Tibial nerve (tissue), 4 donors: ENCODE results near the gene DEPDC1B. TPM values are rescaled to one million over a fixed set of nuclear protein-coding genes. Genes with fewer than 3 reads are reported as not detected.
"Not testable (repeated sequence)": the region's sequence is repeated elsewhere in the genome, so short reads cannot be mapped to it uniquely, and the experiment has no call there.

Experiments used
- DNase-seq, 2 donors: peaks; one replicate each; pipeline ENCODE4 v3.0.0-alpha.2; 2019; ENCODE audit warnings: low spot score in 2 of 2
- H3K27ac ChIP-seq, 4 donors: fragments of 200-600 bp; sonication (generic) in 3 of 4; one replicate each; pipeline ENCODE4 v1.5.1; 2017 to 2019; ENCODE audit warnings: mild to moderate bottlenecking in 1 of 4
- H3K27me3 ChIP-seq, 2 donors: fragments of 200-600 bp; sonication (generic) in 1 of 2; one replicate each; pipeline versions ENCODE4 v1.5.1 to v1.6.0; 2017 to 2019
- H3K36me3 ChIP-seq, 3 donors: fragments of 200-600 bp; sonication (generic); one replicate each; pipeline ENCODE4 v1.5.1; 2018 to 2019
- H3K4me1 ChIP-seq, 4 donors: fragments of 200-600 bp; sonication (generic) in 3 of 4; one replicate each; pipeline ENCODE4 v1.5.1; 2017 to 2019
- H3K4me3 ChIP-seq, 4 donors: fragments of 200-600 bp; sonication (generic) in 3 of 4; one replicate each; pipeline ENCODE4 v1.5.1; 2017 to 2019; ENCODE audit warnings: mild to moderate bottlenecking in 1 of 4, moderate library complexity in 1 of 4
- H3K9me3 ChIP-seq, 4 donors: fragments of 200-600 bp; sonication (generic) in 3 of 4; one replicate each; pipeline ENCODE4 v1.5.1; 2017 to 2019
- EP300 ChIP-seq, 2 donors: sonication (generic); formaldehyde crosslinking; IDR thresholded peaks; one replicate each; pipeline ENCODE4 v1.6.1; 2017; ENCODE audit warnings: antibody characterized with exemption in 2 of 2, mild to moderate bottlenecking in 1 of 2
- POLR2A ChIP-seq, 2 donors: fragments of 450-650 bp; IDR thresholded peaks; one replicate each; pipeline ENCODE4 v1.6.1; 2017; ENCODE audit warnings: antibody characterized with exemption in 2 of 2, mild to moderate bottlenecking in 2 of 2, moderate library complexity in 2 of 2
- WGBS, 2 donors: methylation state at CpG; one replicate each; pipeline ENCODE4 v1.1.5; 2018; 5-methylcytosine and 5-hydroxymethylcytosine counted together
- total RNA-seq, 4 donors: library from RNA; depleted of rRNA; stranded (reverse); fragments of >200 nt; gene quantifications; one replicate each; pipeline ENCODE4 v1.1.0, GENCODE V29; 2016
- TF ChIP-seq, protein P1 (sequence below), 5 experiments: fragments of 200-600 bp in 3 of 5; fragments of 450-650 bp in 2 of 5; sonication (generic) in 3 of 5; IDR thresholded peaks; one replicate each; pipeline ENCODE4 v1.5.1; 2016 to 2019; ENCODE audit warnings: antibody characterized with exemption in 5 of 5, mild to moderate bottlenecking in 3 of 5, moderate library complexity in 2 of 5

Gene DEPDC1B
- total RNA-seq, 4 donors from 2014 or later = 2.2 to 5.7 (median 4.4) TPM

DNA sequence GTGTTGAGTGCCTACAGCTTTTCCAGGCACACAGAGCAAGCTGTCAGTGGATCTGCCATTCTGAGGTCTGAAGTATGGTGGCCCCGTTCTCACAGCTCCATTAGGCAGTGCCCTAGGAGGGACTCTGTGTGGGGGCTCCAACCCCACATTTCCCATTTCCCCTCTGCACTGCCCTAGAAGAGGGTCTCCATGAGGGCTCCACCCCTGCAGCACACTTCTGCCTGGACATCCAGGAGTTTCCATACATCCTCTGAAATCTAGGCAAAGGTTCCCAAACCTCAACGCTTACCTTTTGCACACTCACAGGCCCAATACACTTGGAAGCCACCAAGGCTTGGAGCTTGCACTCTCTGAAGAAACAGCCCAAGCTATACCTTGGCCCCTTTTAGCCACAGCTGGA lies 131.3 kb downstream of the DEPDC1B start:
- no peaks in the 10 kb centered on the region for H3K4me1 ChIP-seq
- H3K27me3 ChIP-seq = no peaks in the 10 kb centered on the region
- WGBS, 2 donors = 96% methylated on average over 2 of the region's 2 CpGs
- TF ChIP-seq, protein P1, sequence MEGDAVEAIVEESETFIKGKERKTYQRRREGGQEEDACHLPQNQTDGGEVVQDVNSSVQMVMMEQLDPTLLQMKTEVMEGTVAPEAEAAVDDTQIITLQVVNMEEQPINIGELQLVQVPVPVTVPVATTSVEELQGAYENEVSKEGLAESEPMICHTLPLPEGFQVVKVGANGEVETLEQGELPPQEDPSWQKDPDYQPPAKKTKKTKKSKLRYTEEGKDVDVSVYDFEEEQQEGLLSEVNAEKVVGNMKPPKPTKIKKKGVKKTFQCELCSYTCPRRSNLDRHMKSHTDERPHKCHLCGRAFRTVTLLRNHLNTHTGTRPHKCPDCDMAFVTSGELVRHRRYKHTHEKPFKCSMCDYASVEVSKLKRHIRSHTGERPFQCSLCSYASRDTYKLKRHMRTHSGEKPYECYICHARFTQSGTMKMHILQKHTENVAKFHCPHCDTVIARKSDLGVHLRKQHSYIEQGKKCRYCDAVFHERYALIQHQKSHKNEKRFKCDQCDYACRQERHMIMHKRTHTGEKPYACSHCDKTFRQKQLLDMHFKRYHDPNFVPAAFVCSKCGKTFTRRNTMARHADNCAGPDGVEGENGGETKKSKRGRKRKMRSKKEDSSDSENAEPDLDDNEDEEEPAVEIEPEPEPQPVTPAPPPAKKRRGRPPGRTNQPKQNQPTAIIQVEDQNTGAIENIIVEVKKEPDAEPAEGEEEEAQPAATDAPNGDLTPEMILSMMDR (IDR thresholded peaks at IDR 0.05) = no peak
- TF ChIP-seq POLR2A (IDR thresholded peaks at IDR 0.05) (no peak), EP300 (IDR thresholded peaks at IDR 0.05) (no peak)
- H3K4me3 ChIP-seq = no peak overlapping the region
- no peak for DNase-seq
- H3K9me3 ChIP-seq = peaks cover 0 to 20% (median 1%) of the 10 kb centered on the region in 4 donors
- no peak overlapping the region for H3K27ac ChIP-seq
- no peaks in the 10 kb centered on the region for H3K36me3 ChIP-seq

- no peak for DNase-seq
- peaks cover 0 to 15% (median under 1%) of the 10 kb centered on the region in 4 donors for H3K9me3 ChIP-seq
- no peak for TF ChIP-seq EP300 (IDR thresholded peaks at IDR 0.05)
- H3K27ac ChIP-seq = no peak overlapping the region
- no peaks in the 10 kb centered on the region for H3K36me3 ChIP-seq
- no peak overlapping the region for H3K4me3 ChIP-seq
- WGBS, 2 donors = 93 to 95% methylated on average over 13 of the region's 13 CpGs
- H3K27me3 ChIP-seq = no peaks in the 10 kb centered on the region
- no peaks in the 10 kb centered on the region for H3K4me1 ChIP-seq
Measured at GRCh38 chr5:60563696-60564324, 136.2 kb downstream of the DEPDC1B start.

DNA sequence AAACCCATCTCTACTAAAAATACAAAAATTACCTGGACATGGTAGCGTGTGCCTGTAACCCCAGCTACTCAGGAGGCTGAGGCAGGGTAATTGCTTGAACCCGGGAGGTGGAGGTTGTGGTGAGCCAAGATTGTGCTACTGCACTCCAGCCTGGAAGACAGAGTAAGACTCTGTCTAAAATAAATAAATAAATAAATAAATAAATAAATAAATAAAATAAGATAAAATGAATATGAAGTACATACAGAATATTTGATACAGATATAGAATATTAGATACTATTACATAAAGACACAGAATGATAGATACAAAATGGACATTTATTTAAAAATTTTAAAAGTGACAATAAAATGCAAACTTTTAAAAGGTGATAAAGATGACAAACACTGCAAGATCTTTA lies 146.7 kb downstream of the DEPDC1B start:
- H3K27me3 ChIP-seq, H3K9me3 ChIP-seq, H3K4me1 ChIP-seq, H3K27ac ChIP-seq, H3K36me3 ChIP-seq, H3K4me3 ChIP-seq, DNase-seq: not testable (repeated sequence)
- WGBS, 2 donors = 94 to 100% methylated on average over 2 of the region's 2 CpGs

GRCh38 chr5:60551829-60552228 lies 148.1 kb downstream of the DEPDC1B start:
- WGBS, 2 donors = 80 to 86% methylated on average over 3 of the region's 3 CpGs
- TF ChIP-seq EP300 (IDR thresholded peaks at IDR 0.05) (no peak), POLR2A (IDR thresholded peaks at IDR 0.05) (no peak)
- TF ChIP-seq, protein P1 (IDR thresholded peaks at IDR 0.05) = no peak

GRCh38 chr5:60551250-60551649 lies 148.7 kb downstream of the DEPDC1B start:
- H3K9me3 ChIP-seq = peaks cover 0 to 8% (median 0%) of the 10 kb centered on the region in 4 donors
- DNase-seq = no peak
- TF ChIP-seq POLR2A (IDR thresholded peaks at IDR 0.05) = no peak
- TF ChIP-seq, protein P1 (IDR thresholded peaks at IDR 0.05) = no peak
- no peak for TF ChIP-seq EP300 (IDR thresholded peaks at IDR 0.05)
- H3K36me3 ChIP-seq = no peaks in the 10 kb centered on the region
- H3K27me3 ChIP-seq = no peaks in the 10 kb centered on the region
- H3K4me3 ChIP-seq = no peak overlapping the region
- H3K4me1 ChIP-seq = no peaks in the 10 kb centered on the region
- 76 to 88% methylated on average over 1 of the region's 1 CpG for WGBS, 2 donors
- no peak overlapping the region for H3K27ac ChIP-seq

More at GRCh38 chr5:60551829-60552228, 148.1 kb downstream of the DEPDC1B start:
- DNase-seq = no peak
- H3K36me3 ChIP-seq = no peaks in the 10 kb centered on the region
- no peaks in the 10 kb centered on the region for H3K4me1 ChIP-seq
- H3K27me3 ChIP-seq = no peaks in the 10 kb centered on the region
- peaks cover 0 to 8% (median 0%) of the 10 kb centered on the region in 4 donors for H3K9me3 ChIP-seq
- H3K27ac ChIP-seq = no peak overlapping the region
- H3K4me3 ChIP-seq = no peak overlapping the region

- H3K27ac ChIP-seq = no peak overlapping the region
Measured at GRCh38 chr5:60550311-60550710, 149.7 kb downstream of the DEPDC1B start.

More at GRCh38 chr5:60550311-60550710, 149.7 kb downstream of the DEPDC1B start:
- Histone ChIP-seq H3K27me3 (no peaks in the 10 kb centered on the region), H3K4me3 (no peak overlapping the region), H3K4me1 (no peaks in the 10 kb centered on the region), H3K36me3 (no peaks in the 10 kb centered on the region), H3K9me3 (no peaks in the 10 kb centered on the region)
- TF ChIP-seq EP300 (IDR thresholded peaks at IDR 0.05) (no peak), POLR2A (IDR thresholded peaks at IDR 0.05) (no peak)
- TF ChIP-seq, protein P1 (IDR thresholded peaks at IDR 0.05) = no peak
- no peak for DNase-seq
- WGBS, 2 donors = 97 to 98% methylated on average over 1 of the region's 1 CpG
